ENCODE results near the gene RTTN. TPM values are rescaled to one million over a fixed set of nuclear protein-coding genes. Genes with fewer than 3 reads are reported as not detected.

Gene RTTN
- total RNA-seq, 1 experiment from 2014 or later: 16.9 TPM

GRCh38 chr18:70207181-70207580, 1.7 kb upstream of the RTTN start:
- Histone ChIP-seq H3K9me3 (ENCODE audit: control insufficient read depth, insufficient read depth, low read depth, low read length) (no peaks in the 10 kb centered on the region; the same call in 1 of the 2 replicates), H3K27ac (ENCODE audit: low read length) (peak overlapping the region; percentile 84), H3K36me3 (ENCODE audit: control insufficient read depth, insufficient read depth, low read length) (peaks cover 3% of the 10 kb centered on the region), H3K27me3 (ENCODE audit: control insufficient read depth, insufficient read depth, low read length) (no peaks in the 10 kb centered on the region), H3K4me3 (ENCODE audit: low read depth in 2 of 2, low read length in 2 of 2) (peak overlapping the region in 1 of 2 experiments; percentile 32; a peak in 2 of 4 replicates), H3K4me1 (ENCODE audit: control insufficient read depth, insufficient read depth, low read length) (peaks cover 23% of the 10 kb centered on the region)
- no peak for TF ChIP-seq POLR2AphosphoS5 (IDR thresholded peaks at IDR 0.05; ENCODE audit: low read depth, low read length)
- TF ChIP-seq CTCF (IDR thresholded peaks at IDR 0.05): peak; percentile 53
- DNase-seq (ENCODE audit: low read depth, low spot score) (no peak), ATAC-seq (peak; percentile 52)
- intact Hi-C loops (cut with micrococcal nuclease; ENCODE audit: unreplicated experiment): loop anchor here (5.0 kb wide), 1 partner anchor 90 kb away; no protein-coding TSS in a partner anchor
- ChIA-PET POLR2A (no interaction called here), CTCF (interaction anchor here (0.6 kb wide), 1 partner anchor 227 kb away, joined by 4 read pairs; no protein-coding TSS in a partner anchor)
- BruUV-seq (replicated peaks): no TSS peak
- in situ Hi-C loops (cut with HindIII; ENCODE audit: low pct_unique_long_range_greater_than_20kb, low sequenced_read_pairs): no loop called here

GRCh38 chr18:70200286-70200685, 5.2 kb downstream of the RTTN start:
- Histone ChIP-seq H3K4me3 (ENCODE audit: low read depth in 2 of 2, low read length in 2 of 2) (no peak overlapping the region), H3K4me1 (ENCODE audit: control insufficient read depth, insufficient read depth, low read length) (peaks cover 32% of the 10 kb centered on the region), H3K36me3 (ENCODE audit: control insufficient read depth, insufficient read depth, low read length) (peaks cover 6% of the 10 kb centered on the region), H3K27me3 (ENCODE audit: control insufficient read depth, insufficient read depth, low read length) (no peaks in the 10 kb centered on the region), H3K9me3 (ENCODE audit: control insufficient read depth, insufficient read depth, low read depth, low read length) (no peaks in the 10 kb centered on the region), H3K27ac (ENCODE audit: low read length) (peak overlapping the region; percentile 25; the same call in 1 of the 2 replicates)
- in situ Hi-C loops (cut with HindIII; ENCODE audit: low pct_unique_long_range_greater_than_20kb, low sequenced_read_pairs): no loop called here
- ATAC-seq: no peak
- no peak for DNase-seq (ENCODE audit: low read depth, low spot score)
- ChIA-PET POLR2A (interaction anchor here (0.5 kb wide), 1 partner anchor 222 kb away, joined by 5 read pairs; no protein-coding TSS in a partner anchor), CTCF (no interaction called here)
- intact Hi-C loops (cut with micrococcal nuclease; ENCODE audit: unreplicated experiment): no loop called here
- TF ChIP-seq SIN3A (IDR thresholded peaks at IDR 0.05; ENCODE audit: borderline replicate concordance, insufficient read depth, low read depth, low read length): no peak
- TF ChIP-seq CTCF (IDR thresholded peaks at IDR 0.05): no peak
- TF ChIP-seq POLR2AphosphoS5 (IDR thresholded peaks at IDR 0.05; ENCODE audit: low read depth, low read length): no peak
- TF ChIP-seq, protein P1, sequence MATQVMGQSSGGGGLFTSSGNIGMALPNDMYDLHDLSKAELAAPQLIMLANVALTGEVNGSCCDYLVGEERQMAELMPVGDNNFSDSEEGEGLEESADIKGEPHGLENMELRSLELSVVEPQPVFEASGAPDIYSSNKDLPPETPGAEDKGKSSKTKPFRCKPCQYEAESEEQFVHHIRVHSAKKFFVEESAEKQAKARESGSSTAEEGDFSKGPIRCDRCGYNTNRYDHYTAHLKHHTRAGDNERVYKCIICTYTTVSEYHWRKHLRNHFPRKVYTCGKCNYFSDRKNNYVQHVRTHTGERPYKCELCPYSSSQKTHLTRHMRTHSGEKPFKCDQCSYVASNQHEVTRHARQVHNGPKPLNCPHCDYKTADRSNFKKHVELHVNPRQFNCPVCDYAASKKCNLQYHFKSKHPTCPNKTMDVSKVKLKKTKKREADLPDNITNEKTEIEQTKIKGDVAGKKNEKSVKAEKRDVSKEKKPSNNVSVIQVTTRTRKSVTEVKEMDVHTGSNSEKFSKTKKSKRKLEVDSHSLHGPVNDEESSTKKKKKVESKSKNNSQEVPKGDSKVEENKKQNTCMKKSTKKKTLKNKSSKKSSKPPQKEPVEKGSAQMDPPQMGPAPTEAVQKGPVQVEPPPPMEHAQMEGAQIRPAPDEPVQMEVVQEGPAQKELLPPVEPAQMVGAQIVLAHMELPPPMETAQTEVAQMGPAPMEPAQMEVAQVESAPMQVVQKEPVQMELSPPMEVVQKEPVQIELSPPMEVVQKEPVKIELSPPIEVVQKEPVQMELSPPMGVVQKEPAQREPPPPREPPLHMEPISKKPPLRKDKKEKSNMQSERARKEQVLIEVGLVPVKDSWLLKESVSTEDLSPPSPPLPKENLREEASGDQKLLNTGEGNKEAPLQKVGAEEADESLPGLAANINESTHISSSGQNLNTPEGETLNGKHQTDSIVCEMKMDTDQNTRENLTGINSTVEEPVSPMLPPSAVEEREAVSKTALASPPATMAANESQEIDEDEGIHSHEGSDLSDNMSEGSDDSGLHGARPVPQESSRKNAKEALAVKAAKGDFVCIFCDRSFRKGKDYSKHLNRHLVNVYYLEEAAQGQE (IDR thresholded peaks at IDR 0.05; ENCODE audit: insufficient read depth in 1 of 2, low read depth in 2 of 2, low read length in 1 of 2): no peak
- TF ChIP-seq TCF7L2 (IDR thresholded peaks at IDR 0.05; ENCODE audit: low read depth, low read length): no peak
- BruUV-seq (replicated peaks): no TSS peak
